Smooth muscle cell (in vitro differentiated cells): ENCODE measurements around the gene VPS37D. TPM values are rescaled to one million over a fixed set of nuclear protein-coding genes. Genes with fewer than 3 reads are reported as not detected.

Experiments used
- DNase-seq: peaks from one replicate; lab custom pipeline; 2025; ENCODE audit not compliant: unreplicated experiment; lab: John Stamatoyannopoulos, UW
- H2AFZ ChIP-seq: fragments of 200-600 bp; sonication (generic); 2 replicates; pipeline ENCODE4 v1.6.0; 2016; ENCODE audit warnings: antibody characterized with exemption, low read depth, mild to moderate bottlenecking
- H3F3A ChIP-seq: fragments of 200-600 bp; sonication (generic); 2 replicates; pipeline ENCODE4 v1.6.0; 2017; ENCODE audit warnings: antibody characterized with exemption, low read depth
- H3K27ac ChIP-seq: fragments of 200-600 bp; sonication (generic); 2 replicates; pipeline ENCODE4 v1.5.1; 2016; ENCODE audit warnings: low read depth, mild to moderate bottlenecking
- H3K27me3 ChIP-seq: fragments of 200-600 bp; sonication (generic); 2 replicates; pipeline ENCODE4 v1.6.1; 2016; ENCODE audit warnings: low read depth, mild to moderate bottlenecking
- H3K36me3 ChIP-seq: fragments of 200-600 bp; sonication (generic); 2 replicates; pipeline ENCODE4 v1.5.1; 2016; ENCODE audit warnings: low read depth
- H3K4me1 ChIP-seq: fragments of 200-600 bp; sonication (generic); 2 replicates; pipeline ENCODE4 v1.5.1; 2016; ENCODE audit warnings: low read depth
- H3K4me2 ChIP-seq: fragments of 200-600 bp; sonication (generic); 2 replicates; pipeline ENCODE4 v1.6.0; 2016; ENCODE audit warnings: mild to moderate bottlenecking
- H3K4me3 ChIP-seq: fragments of 200-600 bp; sonication (generic); 2 replicates; pipeline ENCODE4 v1.5.1; 2016; ENCODE audit warnings: mild to moderate bottlenecking
- H3K79me2 ChIP-seq: fragments of 200-600 bp; sonication (generic); 2 replicates; pipeline ENCODE4 v1.6.0; 2016; ENCODE audit warnings: low read depth, mild to moderate bottlenecking
- H3K9ac ChIP-seq: fragments of 200-600 bp; sonication (generic); 2 replicates; pipeline ENCODE4 v1.6.0; 2016; ENCODE audit warnings: low read depth
- H3K9me3 ChIP-seq: fragments of 200-600 bp; sonication (generic); replicated peaks from 2 replicates; pipeline ENCODE4 v1.5.1; 2016; ENCODE audit warnings: low read depth
- H4K20me1 ChIP-seq: fragments of 200-600 bp; sonication (generic); 2 replicates; pipeline ENCODE4 v1.6.0; 2016; ENCODE audit warnings: low read depth
- CTCF ChIP-seq: fragments of 200-600 bp; sonication (generic); IDR thresholded peaks from 2 replicates; pipeline ENCODE4 v1.5.1; 2017; ENCODE audit warnings: borderline replicate concordance, mild to moderate bottlenecking, antibody characterized with exemption; ENCODE audit not compliant: insufficient read depth, poor library complexity, severe bottlenecking
- WGBS: methylation state at CpG from one replicate; pipeline ENCODE4 v1.1.7; 2016; ENCODE audit warnings: low lambda C conversion rate; 5-methylcytosine and 5-hydroxymethylcytosine counted together
- polyA plus RNA-seq: library from polyadenylated mRNA; unstranded; fragments of >200 nt; fragmentation: Nextera tagmentation; extraction: Ambion mirVana; gene quantifications from 2 replicates; pipeline ENCODE4 v1.2.1, GENCODE V29; 2016
- total RNA-seq: library from RNA; depleted of rRNA; stranded (reverse); fragments of >200 nt; gene quantifications from 2 replicates; pipeline ENCODE4 v1.2.3, GENCODE V29; 2014

Gene VPS37D
- total and polyA plus RNA-seq, 2 experiments from 2014 or later: 7.1 to 8.7 TPM

- DNase-seq: no peak
- H3K79me2 ChIP-seq: no peaks in the 10 kb centered on the region
- H2AFZ ChIP-seq: no peak overlapping the region
- no peaks in the 10 kb centered on the region for H3K36me3 ChIP-seq
- peaks cover 66% of the 10 kb centered on the region for H3K27me3 ChIP-seq
- no peaks in the 10 kb centered on the region for H3K9me3 ChIP-seq
- 11% methylated on average over 1 of the region's 2 CpGs for WGBS
- no peak overlapping the region for H3K9ac ChIP-seq
- no peak overlapping the region for H3K27ac ChIP-seq
- H3K4me1 ChIP-seq: peaks cover 11% of the 10 kb centered on the region
- H3K4me2 ChIP-seq: no peak overlapping the region
- H3K4me3 ChIP-seq: no peak overlapping the region
- no peak for TF ChIP-seq CTCF
- H4K20me1 ChIP-seq: no peaks in the 10 kb centered on the region
- no peaks in the 10 kb centered on the region for H3F3A ChIP-seq
These were observed 45.1 kb upstream of the VPS37D start for GRCh38 chr7:73622527-73622908.

GRCh38 chr7:73622909-73623797 is 44.5 kb upstream of the VPS37D start:
- Histone ChIP-seq H3K9ac (no peak overlapping the region), H4K20me1 (no peaks in the 10 kb centered on the region), H3F3A (no peaks in the 10 kb centered on the region), H3K27me3 (peaks cover 73% of the 10 kb centered on the region), H3K4me2 (peak overlapping the region; percentile 93), H3K4me1 (peaks cover 11% of the 10 kb centered on the region), H3K36me3 (no peaks in the 10 kb centered on the region), H3K4me3 (peak overlapping the region; percentile 57), H3K9me3 (no peaks in the 10 kb centered on the region), H3K27ac (no peak overlapping the region), H3K79me2 (no peaks in the 10 kb centered on the region), H2AFZ (no peak overlapping the region)
- WGBS: 4% methylated on average over 55 of the region's 58 CpGs
- DNase-seq: no peak
- no peak for TF ChIP-seq CTCF

GRCh38 chr7:73623798-73624668 is 43.6 kb upstream of the VPS37D start, which contains the start of gene MLXIPL:
TSS of gene MLXIPL (minus strand) at chr7:73624522. CDS start at chr7:73624492, 30 bp downstream.
- peak within 1 kb of the TSS; percentile 75 for H2AFZ ChIP-seq
- peak within 1 kb of the TSS; percentile 93 for H3K4me2 ChIP-seq
- H3K9ac ChIP-seq: no peak within 1 kb of the TSS
- peak within 1 kb of the TSS; percentile 57 for H3K4me3 ChIP-seq
- peak; percentile 14 for DNase-seq
- no peaks in the 10 kb centered on the region for H3K79me2 ChIP-seq
- H3F3A ChIP-seq: no peaks in the 10 kb centered on the region
- H3K9me3 ChIP-seq: no peaks in the 10 kb centered on the region
- H3K27me3 ChIP-seq: peaks cover 79% of the 10 kb centered on the region
- H4K20me1 ChIP-seq: no peaks in the 10 kb centered on the region
- H3K27ac ChIP-seq: no peak within 1 kb of the TSS
- H3K4me1 ChIP-seq: peaks cover 11% of the 10 kb centered on the region
- WGBS: 1% methylated on average over 50 of the region's 80 CpGs
- no peaks in the 10 kb centered on the region for H3K36me3 ChIP-seq
- TF ChIP-seq CTCF: no peak
